ENCODE measurements around the gene PAPPA2.

DNA sequence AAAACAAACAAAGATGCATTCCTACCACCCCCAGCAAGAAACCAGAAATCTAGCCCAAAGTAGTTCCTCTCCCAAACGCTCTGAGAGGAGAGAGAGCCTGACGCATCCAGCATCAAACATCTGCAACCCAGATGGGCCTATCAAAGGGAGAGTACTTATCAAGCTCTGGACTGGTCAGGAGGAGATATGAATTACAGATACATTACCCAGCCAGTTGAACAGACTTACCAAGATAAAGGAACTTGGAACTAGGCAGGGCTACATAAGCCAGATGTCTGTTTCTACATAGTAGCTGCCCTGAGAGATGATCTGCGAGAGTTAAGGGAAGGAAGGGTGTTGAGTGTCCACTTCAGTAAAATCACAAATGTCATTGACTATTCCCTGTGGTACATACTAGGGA lies 138.4 kb downstream of the PAPPA2 start:
- no peak for TF ChIP-seq POLR2A (IDR thresholded peaks at IDR 0.05)
- TF ChIP-seq, protein P1, sequence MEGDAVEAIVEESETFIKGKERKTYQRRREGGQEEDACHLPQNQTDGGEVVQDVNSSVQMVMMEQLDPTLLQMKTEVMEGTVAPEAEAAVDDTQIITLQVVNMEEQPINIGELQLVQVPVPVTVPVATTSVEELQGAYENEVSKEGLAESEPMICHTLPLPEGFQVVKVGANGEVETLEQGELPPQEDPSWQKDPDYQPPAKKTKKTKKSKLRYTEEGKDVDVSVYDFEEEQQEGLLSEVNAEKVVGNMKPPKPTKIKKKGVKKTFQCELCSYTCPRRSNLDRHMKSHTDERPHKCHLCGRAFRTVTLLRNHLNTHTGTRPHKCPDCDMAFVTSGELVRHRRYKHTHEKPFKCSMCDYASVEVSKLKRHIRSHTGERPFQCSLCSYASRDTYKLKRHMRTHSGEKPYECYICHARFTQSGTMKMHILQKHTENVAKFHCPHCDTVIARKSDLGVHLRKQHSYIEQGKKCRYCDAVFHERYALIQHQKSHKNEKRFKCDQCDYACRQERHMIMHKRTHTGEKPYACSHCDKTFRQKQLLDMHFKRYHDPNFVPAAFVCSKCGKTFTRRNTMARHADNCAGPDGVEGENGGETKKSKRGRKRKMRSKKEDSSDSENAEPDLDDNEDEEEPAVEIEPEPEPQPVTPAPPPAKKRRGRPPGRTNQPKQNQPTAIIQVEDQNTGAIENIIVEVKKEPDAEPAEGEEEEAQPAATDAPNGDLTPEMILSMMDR (IDR thresholded peaks at IDR 0.05): no peak

Measured in transverse colon (tissue), 3 donors.